SH-SY5Y (cell line): Measurements from ENCODE around the gene MED9.

ENCODE experiments used
- GATA2 ChIP-seq: IDR thresholded peaks from 2 replicates; pipeline ENCODE4 v1.6.1; 2011; ENCODE audit warnings: mild to moderate bottlenecking, low read depth, low read length
- GATA3 ChIP-seq: IDR thresholded peaks from 2 replicates; pipeline ENCODE4 v1.6.1; 2011; ENCODE audit warnings: low read depth, mild to moderate bottlenecking, low read length, moderate library complexity

DNA sequence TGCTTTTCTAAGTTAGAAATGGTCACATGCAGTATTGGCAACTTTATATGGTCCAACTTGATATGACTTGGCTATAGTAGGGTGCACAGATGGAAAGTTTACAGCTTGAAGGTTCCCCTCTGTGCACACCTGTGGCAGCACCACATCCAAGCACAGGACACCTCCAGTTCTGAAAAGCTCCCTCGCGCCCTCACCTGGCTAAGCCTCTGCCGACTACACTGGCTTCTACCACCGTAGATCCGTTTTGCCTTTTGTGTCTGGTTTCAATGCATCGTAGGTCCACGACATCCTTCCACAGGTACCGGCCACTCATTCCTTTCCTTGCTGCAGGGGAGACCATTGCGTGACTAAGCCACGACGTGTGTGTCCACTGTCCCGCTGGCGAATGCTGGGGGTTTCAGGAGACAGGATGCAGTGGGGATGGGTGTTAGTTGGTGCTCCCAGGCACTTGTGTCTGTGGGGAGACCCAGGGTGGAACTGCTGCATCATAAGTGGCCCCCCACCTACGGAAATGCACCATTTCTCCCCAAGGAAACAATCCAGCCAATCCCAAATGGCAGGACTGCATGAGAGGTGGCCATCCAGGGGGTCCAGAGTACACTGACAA, 24.3 kb downstream of the MED9 start:
- TF ChIP-seq GATA3 (no peak), GATA2 (no peak)
